HepG2 (cell line): ENCODE data around the gene SHISA7. TPM values are rescaled to one million over a fixed set of nuclear protein-coding genes. Genes with fewer than 3 reads are reported as not detected.

Experiments
- GZF1 ChIP-seq: sonication (generic); formaldehyde crosslinking; IDR thresholded peaks from 2 replicates; pipeline ENCODE4 v1.5.1; 2020; ENCODE audit warnings: mild to moderate bottlenecking, missing genetic modification reagents
- HDAC6 ChIP-seq: fragments of 200-600 bp; sonication (generic); IDR thresholded peaks from 2 replicates; pipeline ENCODE4 v1.7.0; 2017; ENCODE audit warnings: mild to moderate bottlenecking, antibody characterized with exemption, low read length, low read depth
- KDM5A ChIP-seq: fragments of 200-600 bp; sonication (generic); IDR thresholded peaks from 2 replicates; pipeline ENCODE4 v1.7.0; 2018; ENCODE audit warnings: antibody characterized with exemption, mild to moderate bottlenecking, low read length, borderline replicate concordance
- MTF1 ChIP-seq: sonication (generic); formaldehyde crosslinking; IDR thresholded peaks from 2 replicates; pipeline ENCODE4 v1.5.0; 2020; ENCODE audit warnings: missing genetic modification reagents
- NFYB ChIP-seq: sonication (generic); formaldehyde crosslinking; IDR thresholded peaks from 2 replicates; pipeline ENCODE4 v1.4.0; 2020; ENCODE audit warnings: missing genetic modification reagents
- PHF20 ChIP-seq: sonication (generic); formaldehyde crosslinking; IDR thresholded peaks from 2 replicates; pipeline ENCODE4 v1.5.0; 2020; ENCODE audit warnings: mild to moderate bottlenecking, missing genetic modification reagents
- RFXANK ChIP-seq: IDR thresholded peaks from 2 replicates; pipeline ENCODE4 v1.6.1; 2016
- U2AF1 ChIP-seq: fragments of 200-400 bp; formaldehyde crosslinking; optimal IDR thresholded peaks from 2 replicates; pipeline ENCODE3; 2017; ENCODE audit warnings: mild to moderate bottlenecking, low read depth, low read length
- ZBTB8A ChIP-seq: sonication (generic); formaldehyde crosslinking; IDR thresholded peaks from 2 replicates; pipeline ENCODE4 v1.4.0; 2020; ENCODE audit warnings: mild to moderate bottlenecking, low read depth, missing genetic modification reagents, borderline replicate concordance
- ZNF124 ChIP-seq: sonication (generic); formaldehyde crosslinking; IDR thresholded peaks from 2 replicates; pipeline ENCODE4 v1.4.0; 2020; ENCODE audit warnings: missing genetic modification reagents
- ZNF230 ChIP-seq: sonication (generic); formaldehyde crosslinking; IDR thresholded peaks from 2 replicates; pipeline ENCODE4 v1.4.0; 2020; ENCODE audit warnings: mild to moderate bottlenecking, missing genetic modification reagents
- ZNF24 ChIP-seq: fragments of 450-650 bp; IDR thresholded peaks from 2 replicates; pipeline ENCODE4 v1.6.1; 2017; ENCODE audit warnings: antibody characterized with exemption, mild to moderate bottlenecking
- ZNF3 ChIP-seq: IDR thresholded peaks from 2 replicates; pipeline ENCODE4 v1.7.0; 2017; ENCODE audit warnings: inconsistent platforms
- ZNF446 ChIP-seq: sonication (generic); formaldehyde crosslinking; IDR thresholded peaks from 2 replicates; pipeline ENCODE4 v1.5.0; 2020; ENCODE audit warnings: mild to moderate bottlenecking, missing genetic modification reagents
- ZNF83 ChIP-seq: sonication (generic); formaldehyde crosslinking; IDR thresholded peaks from 2 replicates; pipeline ENCODE4 v1.4.0; 2020; ENCODE audit warnings: missing genetic modification reagents, mild to moderate bottlenecking, borderline replicate concordance
- polyA plus RNA-seq, 8 experiments: library from polyadenylated mRNA; depleted of rRNA in 3 of 8; stranded (reverse) in 7 of 8; unstranded in 1 of 8; fragments of >200 nt; fragmentation: Illumina TruSeq in 4 of 8; extraction: Trizol in 4 of 8; gene quantifications; 2 replicates each; pipeline versions ENCODE4 v1.2.1 to v1.2.3, GENCODE V29; 2011 to 2016; ENCODE audit warnings: low read depth in 4 of 8, missing spikeins in 1 of 8, mixed read lengths in 1 of 8; ENCODE audit not compliant: insufficient read depth in 1 of 8
- total RNA-seq, 5 experiments: library from RNA; depleted of rRNA; stranded (reverse); fragments of >200 nt; fragmentation: Illumina TruSeq; extraction: Trizol; gene quantifications; 2 replicates each; pipeline ENCODE4 v1.2.3, GENCODE V29; 2016; ENCODE audit warnings: low read depth in 1 of 5
- TF ChIP-seq, protein P1 (sequence below), 2 experiments: fragments of 450-650 bp in 1 of 2; sonication (generic) in 1 of 2; formaldehyde crosslinking; IDR thresholded peaks; 2 replicates each; pipeline versions ENCODE4 v1.5.0 to v1.8.0; 2020 to 2022; ENCODE audit warnings: mild to moderate bottlenecking in 1 of 2, missing genetic modification reagents in 1 of 2
- TF ChIP-seq, protein P2 (sequence below): sonication (generic); formaldehyde crosslinking; IDR thresholded peaks from 2 replicates; pipeline ENCODE4 v1.5.0; 2020; ENCODE audit warnings: missing genetic modification reagents
- TF ChIP-seq, protein P3 (sequence below): sonication (generic); formaldehyde crosslinking; IDR thresholded peaks from 2 replicates; pipeline ENCODE4 v1.4.0; 2020; ENCODE audit warnings: missing genetic modification reagents, borderline replicate concordance
- TF ChIP-seq, protein P4 (sequence below): sonication (generic); formaldehyde crosslinking; IDR thresholded peaks from 2 replicates; pipeline ENCODE4 v1.4.0; 2020; ENCODE audit warnings: missing genetic modification reagents
- TF ChIP-seq, protein P5 (sequence below): sonication (generic); formaldehyde crosslinking; IDR thresholded peaks from 2 replicates; pipeline ENCODE4 v1.5.0; 2020; ENCODE audit warnings: mild to moderate bottlenecking, missing genetic modification reagents, borderline replicate concordance

The SHISA7 gene
- total and polyA plus RNA-seq, 2 of the 13 experiments (the other 11 are each of a cell fraction or from before 2014, with no cell fraction given): not detected

DNA sequence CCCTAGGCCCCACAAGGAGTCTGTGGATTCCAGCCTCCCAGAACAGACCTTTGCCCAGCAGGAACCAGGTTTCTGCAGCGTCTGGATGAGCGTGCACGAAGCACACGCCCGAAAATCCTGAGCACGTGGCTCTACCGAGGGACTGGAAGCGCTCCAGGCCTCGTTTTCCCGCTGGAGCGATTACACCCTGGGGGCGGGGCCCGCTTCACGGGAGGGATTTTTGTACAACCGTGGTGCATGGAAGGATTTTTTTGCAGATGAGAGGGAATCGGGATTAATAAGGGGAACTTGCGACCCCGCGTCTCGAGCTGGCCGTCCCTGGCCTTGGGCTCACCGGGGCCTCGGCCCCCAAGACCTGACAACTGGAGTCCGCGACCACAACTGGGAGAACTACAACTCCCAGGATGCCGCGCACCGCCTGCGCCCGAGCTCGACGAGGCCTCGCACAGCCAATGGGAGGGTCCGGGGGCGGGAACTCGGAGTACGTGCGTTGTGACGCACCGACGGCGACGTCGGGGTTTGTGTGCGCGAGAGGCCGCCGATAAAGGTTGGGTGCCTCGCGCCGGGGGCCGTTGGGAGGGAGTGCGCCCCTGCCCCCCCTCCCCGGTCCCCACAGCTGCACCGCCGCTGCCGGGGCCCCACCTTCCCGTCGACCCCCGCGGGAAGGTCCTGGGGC, 33.1 kb upstream of the SHISA7 start, which contains the start of gene ZNF628 (continued):
- TF ChIP-seq, protein P1, sequence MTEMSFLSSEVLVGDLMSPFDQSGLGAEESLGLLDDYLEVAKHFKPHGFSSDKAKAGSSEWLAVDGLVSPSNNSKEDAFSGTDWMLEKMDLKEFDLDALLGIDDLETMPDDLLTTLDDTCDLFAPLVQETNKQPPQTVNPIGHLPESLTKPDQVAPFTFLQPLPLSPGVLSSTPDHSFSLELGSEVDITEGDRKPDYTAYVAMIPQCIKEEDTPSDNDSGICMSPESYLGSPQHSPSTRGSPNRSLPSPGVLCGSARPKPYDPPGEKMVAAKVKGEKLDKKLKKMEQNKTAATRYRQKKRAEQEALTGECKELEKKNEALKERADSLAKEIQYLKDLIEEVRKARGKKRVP (CRISPR knock-in tag; IDR thresholded peaks at IDR 0.05): 0 out of 4 replicates have a peak, but pooled peaks of 1 of the 2 experiments have one; percentile 34
- TF ChIP-seq ZNF24 (no peak), ZNF230 (CRISPR knock-in tag) (peak; percentile 92), RFXANK (CRISPR knock-in tag) (0 out of 2 replicates have a peak, but pooled peaks have one; percentile 65), MTF1 (0 out of 2 replicates have a peak, but pooled peaks have one; percentile 14), ZNF446 (CRISPR knock-in tag) (0 out of 2 replicates have a peak, but pooled peaks have one; percentile 64), ZNF83 (CRISPR knock-in tag) (peak; percentile 66; the same call in 1 of the 2 replicates), ZNF3 (CRISPR knock-in tag) (0 out of 2 replicates have a peak, but pooled peaks have one; percentile 67), KDM5A (no peak), PHF20 (CRISPR knock-in tag) (peak; percentile 73), GZF1 (CRISPR knock-in tag) (0 out of 2 replicates have a peak, but pooled peaks have one; percentile 64), U2AF1 (no peak), ZNF124 (no peak; the same call in 1 of the 2 replicates), HDAC6 (no peak), ZBTB8A (CRISPR knock-in tag) (peak; percentile 87; the same call in 1 of the 2 replicates), NFYB (peak; percentile 96)
- TF ChIP-seq, protein P2, sequence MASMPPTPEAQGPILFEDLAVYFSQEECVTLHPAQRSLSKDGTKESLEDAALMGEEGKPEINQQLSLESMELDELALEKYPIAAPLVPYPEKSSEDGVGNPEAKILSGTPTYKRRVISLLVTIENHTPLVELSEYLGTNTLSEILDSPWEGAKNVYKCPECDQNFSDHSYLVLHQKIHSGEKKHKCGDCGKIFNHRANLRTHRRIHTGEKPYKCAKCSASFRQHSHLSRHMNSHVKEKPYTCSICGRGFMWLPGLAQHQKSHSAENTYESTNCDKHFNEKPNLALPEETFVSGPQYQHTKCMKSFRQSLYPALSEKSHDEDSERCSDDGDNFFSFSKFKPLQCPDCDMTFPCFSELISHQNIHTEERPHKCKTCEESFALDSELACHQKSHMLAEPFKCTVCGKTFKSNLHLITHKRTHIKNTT (CRISPR knock-in tag): no peak
- TF ChIP-seq, protein P3, sequence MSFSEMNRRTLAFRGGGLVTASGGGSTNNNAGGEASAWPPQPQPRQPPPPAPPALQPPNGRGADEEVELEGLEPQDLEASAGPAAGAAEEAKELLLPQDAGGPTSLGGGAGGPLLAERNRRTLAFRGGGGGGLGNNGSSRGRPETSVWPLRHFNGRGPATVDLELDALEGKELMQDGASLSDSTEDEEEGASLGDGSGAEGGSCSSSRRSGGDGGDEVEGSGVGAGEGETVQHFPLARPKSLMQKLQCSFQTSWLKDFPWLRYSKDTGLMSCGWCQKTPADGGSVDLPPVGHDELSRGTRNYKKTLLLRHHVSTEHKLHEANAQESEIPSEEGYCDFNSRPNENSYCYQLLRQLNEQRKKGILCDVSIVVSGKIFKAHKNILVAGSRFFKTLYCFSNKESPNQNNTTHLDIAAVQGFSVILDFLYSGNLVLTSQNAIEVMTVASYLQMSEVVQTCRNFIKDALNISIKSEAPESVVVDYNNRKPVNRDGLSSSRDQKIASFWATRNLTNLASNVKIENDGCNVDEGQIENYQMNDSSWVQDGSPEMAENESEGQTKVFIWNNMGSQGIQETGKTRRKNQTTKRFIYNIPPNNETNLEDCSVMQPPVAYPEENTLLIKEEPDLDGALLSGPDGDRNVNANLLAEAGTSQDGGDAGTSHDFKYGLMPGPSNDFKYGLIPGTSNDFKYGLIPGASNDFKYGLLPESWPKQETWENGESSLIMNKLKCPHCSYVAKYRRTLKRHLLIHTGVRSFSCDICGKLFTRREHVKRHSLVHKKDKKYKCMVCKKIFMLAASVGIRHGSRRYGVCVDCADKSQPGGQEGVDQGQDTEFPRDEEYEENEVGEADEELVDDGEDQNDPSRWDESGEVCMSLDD: peak; percentile 78
- TF ChIP-seq, protein P4, sequence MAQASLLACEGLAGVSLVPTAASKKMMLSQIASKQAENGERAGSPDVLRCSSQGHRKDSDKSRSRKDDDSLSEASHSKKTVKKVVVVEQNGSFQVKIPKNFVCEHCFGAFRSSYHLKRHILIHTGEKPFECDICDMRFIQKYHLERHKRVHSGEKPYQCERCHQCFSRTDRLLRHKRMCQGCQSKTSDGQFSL (CRISPR knock-in tag): peak; percentile 88; the same call in 1 of the 2 replicates
- TF ChIP-seq, protein P5, sequence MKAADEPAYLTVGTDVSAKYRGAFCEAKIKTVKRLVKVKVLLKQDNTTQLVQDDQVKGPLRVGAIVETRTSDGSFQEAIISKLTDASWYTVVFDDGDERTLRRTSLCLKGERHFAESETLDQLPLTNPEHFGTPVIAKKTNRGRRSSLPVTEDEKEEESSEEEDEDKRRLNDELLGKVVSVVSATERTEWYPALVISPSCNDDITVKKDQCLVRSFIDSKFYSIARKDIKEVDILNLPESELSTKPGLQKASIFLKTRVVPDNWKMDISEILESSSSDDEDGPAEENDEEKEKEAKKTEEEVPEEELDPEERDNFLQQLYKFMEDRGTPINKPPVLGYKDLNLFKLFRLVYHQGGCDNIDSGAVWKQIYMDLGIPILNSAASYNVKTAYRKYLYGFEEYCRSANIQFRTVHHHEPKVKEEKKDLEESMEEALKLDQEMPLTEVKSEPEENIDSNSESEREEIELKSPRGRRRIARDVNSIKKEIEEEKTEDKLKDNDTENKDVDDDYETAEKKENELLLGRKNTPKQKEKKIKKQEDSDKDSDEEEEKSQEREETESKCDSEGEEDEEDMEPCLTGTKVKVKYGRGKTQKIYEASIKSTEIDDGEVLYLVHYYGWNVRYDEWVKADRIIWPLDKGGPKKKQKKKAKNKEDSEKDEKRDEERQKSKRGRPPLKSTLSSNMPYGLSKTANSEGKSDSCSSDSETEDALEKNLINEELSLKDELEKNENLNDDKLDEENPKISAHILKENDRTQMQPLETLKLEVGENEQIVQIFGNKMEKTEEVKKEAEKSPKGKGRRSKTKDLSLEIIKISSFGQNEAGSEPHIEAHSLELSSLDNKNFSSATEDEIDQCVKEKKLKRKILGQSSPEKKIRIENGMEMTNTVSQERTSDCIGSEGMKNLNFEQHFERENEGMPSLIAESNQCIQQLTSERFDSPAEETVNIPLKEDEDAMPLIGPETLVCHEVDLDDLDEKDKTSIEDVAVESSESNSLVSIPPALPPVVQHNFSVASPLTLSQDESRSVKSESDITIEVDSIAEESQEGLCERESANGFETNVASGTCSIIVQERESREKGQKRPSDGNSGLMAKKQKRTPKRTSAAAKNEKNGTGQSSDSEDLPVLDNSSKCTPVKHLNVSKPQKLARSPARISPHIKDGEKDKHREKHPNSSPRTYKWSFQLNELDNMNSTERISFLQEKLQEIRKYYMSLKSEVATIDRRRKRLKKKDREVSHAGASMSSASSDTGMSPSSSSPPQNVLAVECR: peak; percentile 75; the same call in 1 of the 2 replicates
